ENCODE results near the gene H1-8. TPM values are rescaled to one million over a fixed set of nuclear protein-coding genes. Genes with fewer than 3 reads are reported as not detected.

Gene H1-8
- total RNA-seq, 2 donors from 2014 or later: not detected

DNA sequence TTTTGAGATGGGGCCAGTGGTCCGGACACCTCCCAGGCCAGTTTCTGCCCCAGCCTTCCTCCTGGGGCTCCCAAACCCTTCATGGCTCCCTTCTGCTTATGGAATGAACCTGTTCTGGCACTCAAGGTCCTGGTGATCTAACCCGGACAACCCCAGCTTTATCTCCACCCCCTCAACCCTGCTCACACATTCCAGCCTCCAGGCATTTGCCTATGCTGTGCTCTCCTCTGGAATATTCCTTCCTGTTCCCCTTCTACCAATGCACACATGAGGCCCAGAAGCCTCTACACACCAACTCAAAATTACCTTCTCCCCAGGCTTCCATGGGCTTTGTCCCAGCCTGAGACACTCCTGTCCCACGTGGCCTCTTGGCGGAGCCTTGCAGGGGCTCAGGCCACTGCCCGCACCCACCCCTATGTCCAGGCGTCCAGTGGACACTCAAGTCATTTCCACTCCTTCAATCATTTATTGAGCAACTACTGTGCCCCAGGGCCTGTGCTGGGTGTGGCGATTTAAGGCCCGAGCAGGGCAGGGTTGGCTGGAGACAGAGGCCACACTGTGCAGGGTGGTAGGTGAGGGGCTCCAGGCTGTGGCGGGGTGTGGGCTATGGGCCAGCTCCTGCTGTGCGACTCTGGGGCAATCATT, 44.7 kb downstream of the H1-8 start:
- H3K4me3 ChIP-seq (ENCODE audit: low read length): no peak overlapping the region
- peaks cover 7% of the 10 kb centered on the region for H3K4me1 ChIP-seq (ENCODE audit: control insufficient read depth, insufficient read depth, low read length)
- Mint-ChIP-seq H3K9me3 (no peaks in the 10 kb centered on the region), H3K4me1 (peaks cover 10% of the 10 kb centered on the region), H3K27ac (peak overlapping the region; percentile 48), H3K27me3 (ENCODE audit: insufficient read depth) (no peaks in the 10 kb centered on the region), H3K36me3 (ENCODE audit: low read depth) (peaks cover 17% of the 10 kb centered on the region), H3K4me3 (no peak overlapping the region)
- WGBS, 2 experiments (ENCODE audit: insufficient coverage in 1 of 2, insufficient read length in 1 of 2): 94% methylated on average over 2 to 10 of the region's 10 CpGs
- TF ChIP-seq, protein P1, sequence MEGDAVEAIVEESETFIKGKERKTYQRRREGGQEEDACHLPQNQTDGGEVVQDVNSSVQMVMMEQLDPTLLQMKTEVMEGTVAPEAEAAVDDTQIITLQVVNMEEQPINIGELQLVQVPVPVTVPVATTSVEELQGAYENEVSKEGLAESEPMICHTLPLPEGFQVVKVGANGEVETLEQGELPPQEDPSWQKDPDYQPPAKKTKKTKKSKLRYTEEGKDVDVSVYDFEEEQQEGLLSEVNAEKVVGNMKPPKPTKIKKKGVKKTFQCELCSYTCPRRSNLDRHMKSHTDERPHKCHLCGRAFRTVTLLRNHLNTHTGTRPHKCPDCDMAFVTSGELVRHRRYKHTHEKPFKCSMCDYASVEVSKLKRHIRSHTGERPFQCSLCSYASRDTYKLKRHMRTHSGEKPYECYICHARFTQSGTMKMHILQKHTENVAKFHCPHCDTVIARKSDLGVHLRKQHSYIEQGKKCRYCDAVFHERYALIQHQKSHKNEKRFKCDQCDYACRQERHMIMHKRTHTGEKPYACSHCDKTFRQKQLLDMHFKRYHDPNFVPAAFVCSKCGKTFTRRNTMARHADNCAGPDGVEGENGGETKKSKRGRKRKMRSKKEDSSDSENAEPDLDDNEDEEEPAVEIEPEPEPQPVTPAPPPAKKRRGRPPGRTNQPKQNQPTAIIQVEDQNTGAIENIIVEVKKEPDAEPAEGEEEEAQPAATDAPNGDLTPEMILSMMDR (conservative IDR thresholded peaks at IDR 0.05): no peak
- peaks cover 3% of the 10 kb centered on the region for H3K36me3 ChIP-seq (ENCODE audit: control insufficient read depth, insufficient read depth, low read length)
- H3K9me3 ChIP-seq (ENCODE audit: control insufficient read depth, low read length): no peaks in the 10 kb centered on the region
- DNase-seq: no peak
- H3K9ac ChIP-seq (ENCODE audit: extremely low read depth, low read length, poor library complexity, severe bottlenecking): no peak overlapping the region
- no peaks in the 10 kb centered on the region for H3K27me3 ChIP-seq (ENCODE audit: control insufficient read depth, insufficient read depth, low read length, poor library complexity, severe bottlenecking)
- H3K27ac ChIP-seq (ENCODE audit: low read depth, low read length): no peak overlapping the region

DNA sequence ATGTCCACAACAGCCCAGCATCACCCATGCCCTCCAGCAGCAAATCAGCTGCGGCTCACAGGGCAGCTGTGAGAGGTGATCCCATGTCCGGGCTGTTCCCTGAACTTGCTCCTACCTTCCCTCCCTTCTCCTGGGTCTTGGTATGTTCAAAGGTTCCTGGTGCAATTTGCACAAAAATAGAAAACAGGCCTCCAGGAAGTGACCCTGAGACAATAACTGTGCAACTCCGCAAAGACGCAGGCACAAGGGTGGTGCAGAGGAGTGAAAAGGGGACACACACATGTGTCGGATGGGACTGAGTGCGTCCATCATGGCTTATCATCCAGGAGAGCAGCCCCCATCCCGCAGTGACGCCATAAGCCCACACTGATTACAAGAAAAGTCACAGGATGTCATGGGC, 47.2 kb downstream of the H1-8 start:
- peaks cover 15% of the 10 kb centered on the region for H3K4me1 ChIP-seq (ENCODE audit: control insufficient read depth, insufficient read depth, low read length)
- no peak overlapping the region for H3K4me3 Mint-ChIP-seq

DNA sequence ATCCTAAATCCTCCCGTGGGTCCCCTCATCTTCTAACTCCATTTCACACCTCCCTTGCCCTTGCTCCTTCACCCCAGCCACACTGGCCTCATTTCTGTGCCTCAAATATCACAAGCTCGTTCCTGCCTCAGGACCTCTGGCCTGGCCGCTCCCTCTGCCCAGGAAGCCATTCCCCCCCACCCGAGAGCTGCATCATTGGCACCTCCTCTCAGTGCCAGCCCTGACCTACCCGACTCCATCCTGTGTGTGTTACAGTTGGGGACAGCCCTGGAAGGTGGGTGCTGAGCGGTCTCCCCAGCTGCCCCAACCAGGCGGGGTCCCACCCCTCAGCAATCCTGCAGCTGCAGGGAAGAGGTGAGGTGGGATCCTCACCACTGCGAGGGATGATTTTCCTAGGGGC, 49.0 kb downstream of the H1-8 start:
- Mint-ChIP-seq H3K36me3 (ENCODE audit: low read depth) (peaks cover 4% of the 10 kb centered on the region), H3K27me3 (ENCODE audit: insufficient read depth) (no peaks in the 10 kb centered on the region), H3K4me1 (peaks cover 33% of the 10 kb centered on the region), H3K4me3 (peak overlapping the region; percentile 35), H3K27ac (peak overlapping the region; percentile 3), H3K9me3 (no peaks in the 10 kb centered on the region)
- TF ChIP-seq, protein P1 (conservative IDR thresholded peaks at IDR 0.05): no peak
- WGBS, 2 experiments (ENCODE audit: insufficient coverage in 1 of 2, insufficient read length in 1 of 2): 73 to 85% methylated on average over 4 to 8 of the region's 8 CpGs
- no peak overlapping the region for H3K9ac ChIP-seq (ENCODE audit: extremely low read depth, low read length, poor library complexity, severe bottlenecking)
- no peaks in the 10 kb centered on the region for H3K36me3 ChIP-seq (ENCODE audit: control insufficient read depth, insufficient read depth, low read length)
- H3K27me3 ChIP-seq (ENCODE audit: control insufficient read depth, insufficient read depth, low read length, poor library complexity, severe bottlenecking): no peaks in the 10 kb centered on the region
- H3K4me1 ChIP-seq (ENCODE audit: control insufficient read depth, insufficient read depth, low read length): peaks cover 24% of the 10 kb centered on the region
- H3K27ac ChIP-seq (ENCODE audit: low read depth, low read length): no peak overlapping the region
- no peak for DNase-seq
- no peaks in the 10 kb centered on the region for H3K9me3 ChIP-seq (ENCODE audit: control insufficient read depth, low read length)
- H3K4me3 ChIP-seq (ENCODE audit: low read length): no peak overlapping the region

More for the DNA sequence above, 47.2 kb downstream of the H1-8 start:
- peaks cover 8% of the 10 kb centered on the region for H3K36me3 Mint-ChIP-seq (ENCODE audit: low read depth)
- peaks cover 29% of the 10 kb centered on the region for H3K4me1 Mint-ChIP-seq
- Histone ChIP-seq H3K4me3 (ENCODE audit: low read length) (no peak overlapping the region), H3K9ac (ENCODE audit: extremely low read depth, low read length, poor library complexity, severe bottlenecking) (no peak overlapping the region), H3K27me3 (ENCODE audit: control insufficient read depth, insufficient read depth, low read length, poor library complexity, severe bottlenecking) (no peaks in the 10 kb centered on the region), H3K36me3 (ENCODE audit: control insufficient read depth, insufficient read depth, low read length) (peaks cover 3% of the 10 kb centered on the region), H3K9me3 (ENCODE audit: control insufficient read depth, low read length) (no peaks in the 10 kb centered on the region), H3K27ac (ENCODE audit: low read depth, low read length) (peak overlapping the region; percentile 10)
- H3K27me3 Mint-ChIP-seq (ENCODE audit: insufficient read depth): no peaks in the 10 kb centered on the region
- H3K27ac Mint-ChIP-seq: peak overlapping the region; percentile 74
- no peak for DNase-seq
- WGBS, 2 experiments (ENCODE audit: insufficient coverage in 1 of 2, insufficient read length in 1 of 2): 93 to 95% methylated on average over 7 of the region's 8 CpGs
- no peaks in the 10 kb centered on the region for H3K9me3 Mint-ChIP-seq
- TF ChIP-seq, protein P1 (conservative IDR thresholded peaks at IDR 0.05): no peak

All from endodermal cell (in vitro differentiated cells).